ENCODE data around the gene SORCS2. TPM values are rescaled to one million over a fixed set of nuclear protein-coding genes. Genes with fewer than 3 reads are reported as not detected.

SORCS2 gene
- total and polyA plus RNA-seq, 2 of the 8 experiments (the other 6 are each of a cell fraction or from before 2014, with no cell fraction given), result 0.36 to 1.8 TPM

DNA sequence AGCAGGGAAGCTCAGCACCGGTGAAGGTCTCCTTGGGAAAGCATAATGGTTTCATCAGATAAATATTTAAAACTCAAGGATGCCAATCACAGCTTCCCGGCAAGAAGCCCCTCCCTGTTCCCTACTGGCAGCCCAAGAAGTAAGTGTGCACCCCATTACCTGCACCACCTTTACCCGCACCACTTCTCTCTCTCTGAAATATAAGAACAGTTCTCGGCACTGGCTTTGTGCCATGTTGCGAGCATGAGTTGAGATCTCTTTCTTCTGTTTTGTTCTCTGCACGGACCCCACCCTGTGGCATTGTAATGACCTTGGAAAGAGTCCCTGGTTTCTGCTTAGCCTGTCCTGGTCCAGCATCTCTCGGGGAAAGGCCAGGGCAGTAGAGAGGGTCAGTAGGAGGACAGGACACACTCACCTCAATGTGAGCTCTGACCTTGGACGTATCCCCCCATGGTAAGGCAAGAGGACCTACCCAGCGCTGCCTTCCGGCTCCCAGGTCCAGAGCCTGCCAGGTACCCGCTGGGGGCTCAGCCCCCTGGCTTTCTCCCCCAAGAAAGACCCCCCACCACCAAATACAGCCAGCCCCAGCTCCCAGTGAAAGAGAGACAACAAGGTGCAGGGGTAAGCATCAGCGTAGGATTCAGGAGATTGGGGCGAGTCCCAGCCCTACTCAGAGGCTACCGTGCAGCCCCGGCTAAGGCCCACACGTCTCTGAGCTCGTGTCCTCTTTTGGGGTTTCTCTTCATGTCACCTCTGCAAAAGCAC lies 161.7 kb downstream of the SORCS2 start:
- CTCF ChIA-PET (ENCODE audit: partially characterized antibody), result interaction anchor here (1.1 to 2.4 kb wide), 4 partner anchors 12 to 18 kb away, joined by 3 to 12 read pairs (median 3); no protein-coding TSS in a partner anchor
- no peak overlapping the region for H3K56ac ChIP-seq (replicated peaks; ENCODE audit: insufficient read length, low read depth, low read length)
- TF ChIP-seq PHF8 (conservative IDR thresholded peaks at IDR 0.05; ENCODE audit: low read depth, low read length) (no peak), ATF3 (IDR thresholded peaks at IDR 0.05; ENCODE audit: insufficient read depth, low read depth, low read length) (no peak), CREB1 (IDR thresholded peaks at IDR 0.05) (no peak), SIN3A (conservative IDR thresholded peaks at IDR 0.05 in 1 of 2, IDR thresholded peaks at IDR 0.05 in 1 of 2; ENCODE audit: low read depth in 1 of 2, low read length in 2 of 2) (no peak), CBX8 (IDR thresholded peaks at IDR 0.05; ENCODE audit: borderline replicate concordance, low read depth, low read length) (no peak), CHD2 (IDR thresholded peaks at IDR 0.05; ENCODE audit: low read length) (no peak), BACH1 (IDR thresholded peaks at IDR 0.05; ENCODE audit: low read length) (no peak), ATF2 (IDR thresholded peaks at IDR 0.05; ENCODE audit: low read length) (no peak), CEBPB (IDR thresholded peaks at IDR 0.05; ENCODE audit: low read depth, low read length) (no peak), TCF12 (IDR thresholded peaks at IDR 0.05; ENCODE audit: low read depth, low read length) (no peak), RBBP5 (IDR thresholded peaks at IDR 0.05; ENCODE audit: borderline replicate concordance, low read depth, low read length) (no peak)

More for the DNA sequence above, 161.7 kb downstream of the SORCS2 start:
- Histone ChIP-seq H3K4me2 (ENCODE audit: insufficient read depth in 1 of 2, low read depth in 2 of 2, low read length in 2 of 2) (no peak overlapping the region), H4K8ac (ENCODE audit: extremely low read depth, insufficient read depth, low read length) (peak overlapping the region; percentile 28; the same call in 1 of the 2 replicates), H2AFZ (ENCODE audit: low read length) (no peak overlapping the region), H3K4ac (replicated peaks; ENCODE audit: insufficient read length, low read depth, low read length) (no peak overlapping the region), H3K9ac (replicated peaks in 1 of 4; ENCODE audit: extremely low read depth in 1 of 4, low read depth in 3 of 4, low read length in 3 of 4) (no peak overlapping the region), H3K23ac (ENCODE audit: insufficient read length) (no peak overlapping the region), H2AK5ac (ENCODE audit: low read depth, low read length) (no peak overlapping the region), H3K4me3 (ENCODE audit: extremely low read depth in 1 of 4, insufficient read depth in 2 of 4, low read depth in 3 of 4, low read length in 4 of 4) (no peak overlapping the region), H2BK20ac (ENCODE audit: low read length) (no peak overlapping the region), H2BK120ac (replicated peaks; ENCODE audit: low read depth, low read length) (no peak overlapping the region), H3K79me1 (ENCODE audit: low read depth, low read length) (no peaks in the 10 kb centered on the region), H3K14ac (ENCODE audit: insufficient read length) (no peak overlapping the region), H4K20me1 (replicated peaks in 1 of 2; ENCODE audit: control insufficient read depth in 1 of 2, insufficient read depth in 2 of 2, low read length in 2 of 2) (no peaks in the 10 kb centered on the region), H3K4me1 (replicated peaks in 1 of 4; ENCODE audit: control insufficient read depth in 3 of 4, insufficient read depth in 4 of 4, low read length in 3 of 4) (no peaks in the 10 kb centered on the region; a peak in 1 of 7 replicates), H3K9me3 (ENCODE audit: insufficient read depth in 2 of 2, low read depth in 1 of 2, low read length in 1 of 2) (no peaks in the 10 kb centered on the region), H3K36me3 (ENCODE audit: control insufficient read depth in 2 of 4, insufficient read depth in 4 of 4, low read length in 3 of 4) (no peaks in the 10 kb centered on the region), H2BK5ac (ENCODE audit: low read depth, low read length) (no peak overlapping the region), H3K27ac (ENCODE audit: low read depth, low read length) (no peak overlapping the region), H2BK15ac (ENCODE audit: low read length) (no peak overlapping the region), H4K5ac (ENCODE audit: insufficient read length, low read depth, low read length) (no peak overlapping the region), H3K79me2 (ENCODE audit: control insufficient read depth in 1 of 2, insufficient read depth in 2 of 2, low read length in 2 of 2) (no peaks in the 10 kb centered on the region), H3K18ac (ENCODE audit: extremely low read depth, low read length) (no peak overlapping the region), H2BK12ac (ENCODE audit: low read depth, low read length) (no peak overlapping the region), H3K23me2 (ENCODE audit: low read depth, low read length) (peaks cover 5% of the 10 kb centered on the region; the same call in 1 of the 2 replicates), H4K91ac (replicated peaks; ENCODE audit: insufficient read length, low read length) (no peak overlapping the region), H3K27me3 (replicated peaks in 1 of 4; ENCODE audit: control insufficient read depth in 3 of 4, extremely low read depth in 1 of 4, insufficient read depth in 3 of 4, low read length in 3 of 4) (no peaks in the 10 kb centered on the region)
- no peak for FAIRE-seq
- POLR2A ChIA-PET (ENCODE audit: partially characterized antibody), result no interaction called here
- WGBS, 2 experiments (ENCODE audit: extremely low coverage in 1 of 2, insufficient coverage in 1 of 2, insufficient read length in 1 of 2, insufficient replicate concordance in 2 of 2, low coverage in 1 of 2, low lambda C conversion rate in 2 of 2, missing lambda C conversion rate in 1 of 2), result 87% methylated on average over 14 of the region's 17 CpGs; no CpG with 5 or more reads in 1 of the 2 experiments
- DNase-seq (ENCODE audit: low read depth in 1 of 2, low spot score in 2 of 2), result no peak
